GM18868 (cell line): Measurements from ENCODE around the gene PBX2.
"Not testable (repeated sequence)": the region's sequence is repeated elsewhere in the genome, so short reads cannot be mapped to it uniquely, and the experiment has no call there.

ENCODE experiments used
- ATAC-seq: cut with Tn5 transposase; IDR thresholded peaks from one replicate; pipeline ENCODE4 v1.9.1; 2021; ENCODE audit warnings: mild to moderate bottlenecking, moderate library complexity; ENCODE audit not compliant: unreplicated experiment

Gene PBX2

GRCh38 chr6:32187725-32188380 lies 2.1 kb downstream of the PBX2 start:
- not testable (repeated sequence) for ATAC-seq

- no peak for ATAC-seq
Measured at GRCh38 chr6:32187009-32187709, 2.8 kb downstream of the PBX2 start.

- not testable (repeated sequence) for ATAC-seq
Measured at GRCh38 chr6:32186151-32186840, 3.7 kb downstream of the PBX2 start.

- not testable (repeated sequence) for ATAC-seq
Measured at GRCh38 chr6:32185681-32186131, 4.3 kb downstream of the PBX2 start.

- ATAC-seq, result no peak
Measured at GRCh38 chr6:32184084-32184640, 5.8 kb downstream of the PBX2 start, which contains the start of gene AGER. AGER (minus strand) TSS chr6:32184253; CDS start chr6:32184222, 31 bp downstream.

GRCh38 chr6:32183483-32184083 lies 6.4 kb downstream of the PBX2 start:
- no peak for ATAC-seq

- ATAC-seq, result no peak
Measured at GRCh38 chr6:32183030-32183429, 7.0 kb downstream of the PBX2 start.

GRCh38 chr6:32182555-32182981 lies 7.4 kb downstream of the PBX2 start:
- no peak for ATAC-seq

- no peak for ATAC-seq
Measured at GRCh38 chr6:32181915-32182529, 8.0 kb downstream of the PBX2 start.

GRCh38 chr6:32181148-32181702 lies 8.8 kb downstream of the PBX2 start:
- ATAC-seq, result no peak

- ATAC-seq, result no peak
Measured at GRCh38 chr6:32179766-32180405, 10.1 kb downstream of the PBX2 start.

- ATAC-seq, result no peak
Measured at GRCh38 chr6:32178547-32179440, 11.2 kb downstream of the PBX2 start.

- peak; percentile 77 for ATAC-seq
Measured at GRCh38 chr6:32177788-32178546, 12.0 kb downstream of the PBX2 start, which contains the start of gene RNF5. RNF5 (plus strand) TSS chr6:32178405; CDS start chr6:32178512, 107 bp downstream.

- no peak for ATAC-seq
Measured at GRCh38 chr6:32177183-32177787, 12.7 kb downstream of the PBX2 start.

GRCh38 chr6:32176476-32177182 lies 13.4 kb downstream of the PBX2 start:
- no peak for ATAC-seq

- ATAC-seq, result peak; percentile 48
Measured at GRCh38 chr6:32175711-32176475, 14.1 kb downstream of the PBX2 start, which contains the start of gene AGPAT1. AGPAT1 (minus strand) TSS chr6:32176084; CDS start chr6:32171496, 4,588 bp downstream.
